Stimulated activated CD4-positive, alpha-beta T cell treated with anti-CD3 and anti-CD28 coated beads, Interleukin-2, amount 100 ng/mL, for 4 hours (primary cell): ENCODE measurements around the gene LRRC59.

ENCODE experiments used
- DNase-seq: peaks from one replicate; pipeline ENCODE4 v3.0.0-alpha.2; 2020; ENCODE audit warnings: low read depth

Gene LRRC59

GRCh38 chr17:50386510-50386909 is 10.8 kb downstream of the LRRC59 start:
- no peak for DNase-seq

- DNase-seq = no peak
Observed at GRCh38 chr17:50382931-50383330, 14.4 kb downstream of the LRRC59 start.

- DNase-seq = no peak
Observed at GRCh38 chr17:50381920-50382319, 15.4 kb downstream of the LRRC59 start.

GRCh38 chr17:50381260-50381815 is 16.0 kb downstream of the LRRC59 start:
- no peak for DNase-seq

- DNase-seq = no peak
Observed at GRCh38 chr17:50380369-50381259, 16.7 kb downstream of the LRRC59 start.

GRCh38 chr17:50379351-50380132 is 17.8 kb downstream of the LRRC59 start:
- no peak for DNase-seq

GRCh38 chr17:50375858-50376538 is 21.3 kb downstream of the LRRC59 start:
- DNase-seq = no peak

GRCh38 chr17:50373705-50374104 is 23.6 kb downstream of the LRRC59 start:
- DNase-seq = no peak

- peak; percentile 79 for DNase-seq
Observed at GRCh38 chr17:50372758-50373556, 24.4 kb downstream of the LRRC59 start, which contains the start of the genes EME1 and MRPL27. Gene EME1, plus strand, starts transcription at chr17:50373229. Its CDS starts 1,980 bp downstream, at chr17:50375209. Gene MRPL27, minus strand, starts transcription at chr17:50373184. Its CDS starts 14 bp downstream, at chr17:50373170.

GRCh38 chr17:50372222-50372757 is 25.0 kb downstream of the LRRC59 start:
- DNase-seq = no peak

GRCh38 chr17:50371526-50371925 is 25.8 kb downstream of the LRRC59 start:
- DNase-seq = no peak

- no peak for DNase-seq
Observed at GRCh38 chr17:50370052-50370451, 27.3 kb downstream of the LRRC59 start.

- DNase-seq = no peak
Observed at GRCh38 chr17:50367401-50367800, 29.9 kb downstream of the LRRC59 start.

- DNase-seq = no peak
Observed at GRCh38 chr17:50365649-50366393, 31.5 kb downstream of the LRRC59 start.

- no peak for DNase-seq
Observed at GRCh38 chr17:50365165-50365564, 32.2 kb downstream of the LRRC59 start.

GRCh38 chr17:50364715-50365114 is 32.6 kb downstream of the LRRC59 start:
- DNase-seq = no peak

- DNase-seq = no peak
Observed at GRCh38 chr17:50364061-50364458, 33.3 kb downstream of the LRRC59 start.

GRCh38 chr17:50363217-50364060 is 33.9 kb downstream of the LRRC59 start:
- no peak for DNase-seq

GRCh38 chr17:50362661-50363060 is 34.7 kb downstream of the LRRC59 start:
- DNase-seq = no peak
